ENCODE results near the gene ASPRV1.
"Not testable (repeated sequence)": the region's sequence is repeated elsewhere in the genome, so short reads cannot be mapped to it uniquely, and the experiment has no call there.

The ASPRV1 gene

DNA sequence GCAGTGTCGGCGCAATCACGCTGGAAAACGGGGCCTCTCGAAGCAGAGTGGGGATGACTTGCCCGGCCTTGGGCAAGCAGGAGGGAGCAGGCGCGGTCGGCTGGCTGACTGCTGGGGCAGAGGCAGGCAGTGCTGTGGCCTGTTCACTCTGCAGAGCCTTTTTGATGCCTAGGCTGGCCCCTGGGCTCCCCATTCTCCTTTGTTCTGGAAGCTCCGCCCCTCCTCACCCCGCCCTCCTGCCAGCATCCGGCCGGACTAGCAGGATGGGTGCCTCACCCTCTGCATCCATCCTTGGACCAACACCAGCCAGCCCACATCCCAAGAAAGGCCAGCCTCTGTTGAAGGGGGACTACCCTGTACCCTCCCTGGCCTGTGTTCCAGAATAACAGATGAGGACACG lies at the start of gene ASPRV1:
Gene ASPRV1 (minus strand): TSS at position 136 of the 400 bp plus-strand sequence. CDS start 195 bp downstream, outside the sequence.
- no peak for DNase-seq (ENCODE audit: low read depth)

DNA sequence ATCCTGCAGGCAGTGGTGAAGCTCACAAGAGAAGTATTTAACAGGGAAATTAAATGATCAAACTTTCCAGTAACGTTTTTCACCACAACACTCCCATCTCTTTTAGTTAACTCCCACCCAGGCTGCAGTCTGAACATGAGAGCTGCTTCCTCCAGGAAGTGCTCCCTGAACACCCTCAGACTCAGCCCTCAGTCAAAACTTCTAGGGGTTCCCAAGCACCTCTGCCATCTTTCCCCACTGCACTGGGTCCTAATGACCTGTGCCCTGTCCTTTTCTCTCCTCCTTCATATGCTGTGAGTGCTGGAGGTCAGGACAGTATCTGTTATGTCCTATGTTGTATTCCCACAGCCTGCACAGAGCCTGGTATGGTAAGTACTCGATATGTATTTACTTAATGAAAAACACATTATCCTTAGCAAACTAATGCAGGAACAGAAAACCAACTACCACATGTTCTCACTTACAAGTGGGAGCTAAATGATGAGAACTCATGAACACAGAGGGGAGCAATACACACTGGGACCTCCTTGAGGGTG lies 49.2 kb upstream of the ASPRV1 start:
- no peak for DNase-seq (ENCODE audit: low read depth)

DNA sequence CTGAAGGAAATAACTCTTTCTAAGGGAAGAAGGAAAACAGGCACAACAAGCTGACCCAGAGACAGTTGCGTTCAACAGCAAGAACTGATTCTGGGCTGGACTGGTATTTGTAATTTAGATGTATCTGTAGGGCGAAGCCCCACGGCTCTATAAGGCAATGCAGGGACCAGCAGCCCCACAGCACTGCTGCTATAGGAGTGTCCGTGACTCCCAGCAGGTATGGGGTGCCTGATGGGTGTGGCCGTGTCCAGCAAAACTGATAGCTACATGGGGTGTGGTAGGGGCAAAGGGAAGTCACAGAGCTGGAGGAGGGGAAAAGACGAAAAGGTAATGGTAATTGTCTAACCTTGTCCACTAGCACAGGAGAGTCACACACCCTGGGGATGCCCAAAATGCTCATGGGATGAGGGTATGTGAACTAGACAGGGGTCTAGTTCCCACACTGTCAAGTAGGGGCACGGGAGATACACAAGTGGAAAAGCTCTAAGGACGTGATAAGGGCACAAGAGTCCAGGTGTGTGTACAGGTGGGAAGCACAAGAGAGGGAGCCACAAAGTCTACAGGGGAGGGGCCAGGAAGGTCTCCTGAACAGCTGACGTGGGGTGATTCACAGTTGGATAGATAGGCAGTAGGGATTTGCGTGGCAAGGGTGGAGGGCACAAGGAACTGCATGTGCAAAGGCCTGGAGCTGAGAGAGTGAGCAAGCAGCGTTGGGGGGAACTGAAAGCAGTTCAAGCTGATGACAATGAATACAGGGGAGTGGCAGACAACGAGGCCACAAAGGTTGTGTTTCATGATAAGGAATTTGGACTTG lies 48.5 kb upstream of the ASPRV1 start:
- DNase-seq (ENCODE audit: low read depth): no peak

DNA sequence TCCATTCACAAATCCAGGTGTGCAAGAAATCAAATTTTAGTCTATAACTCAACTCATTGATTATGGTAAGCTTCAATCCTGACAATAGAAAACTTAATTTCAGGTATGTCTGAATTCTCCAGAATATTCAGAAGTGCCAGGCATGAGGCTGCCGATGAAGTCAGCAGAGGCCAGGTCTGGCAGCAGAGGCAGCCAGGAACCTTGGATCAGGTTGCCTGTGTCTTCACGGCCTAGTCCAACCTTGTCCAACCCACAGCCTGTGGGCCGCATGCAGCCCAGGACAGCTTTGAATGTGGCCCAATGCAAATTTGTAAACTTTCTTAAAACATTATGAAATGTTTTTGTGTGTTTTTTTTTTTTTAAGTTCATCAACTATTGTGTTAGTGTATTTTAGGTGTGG lies 46.9 kb upstream of the ASPRV1 start:
- no peak for DNase-seq (ENCODE audit: low read depth)

DNA sequence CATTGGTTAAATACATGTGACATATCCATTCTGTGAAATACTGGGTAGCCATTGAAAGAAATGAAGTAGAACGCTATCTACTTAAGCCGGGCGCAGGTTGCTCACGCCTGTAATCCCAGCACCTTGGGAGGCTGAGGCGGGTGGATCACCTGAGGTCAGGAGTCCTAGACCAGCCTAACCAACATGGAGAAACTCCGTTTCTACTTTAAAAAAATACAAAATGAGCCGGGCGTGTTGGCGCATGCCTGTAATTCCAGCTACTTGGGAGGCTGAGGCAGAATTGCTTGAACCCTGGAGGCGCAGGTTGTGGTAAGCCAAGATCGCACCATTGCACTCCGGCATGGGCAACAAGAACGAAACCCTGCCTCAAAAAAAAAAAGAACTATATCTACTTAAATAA lies 45.7 kb upstream of the ASPRV1 start:
- no peak for DNase-seq (ENCODE audit: low read depth)

DNA sequence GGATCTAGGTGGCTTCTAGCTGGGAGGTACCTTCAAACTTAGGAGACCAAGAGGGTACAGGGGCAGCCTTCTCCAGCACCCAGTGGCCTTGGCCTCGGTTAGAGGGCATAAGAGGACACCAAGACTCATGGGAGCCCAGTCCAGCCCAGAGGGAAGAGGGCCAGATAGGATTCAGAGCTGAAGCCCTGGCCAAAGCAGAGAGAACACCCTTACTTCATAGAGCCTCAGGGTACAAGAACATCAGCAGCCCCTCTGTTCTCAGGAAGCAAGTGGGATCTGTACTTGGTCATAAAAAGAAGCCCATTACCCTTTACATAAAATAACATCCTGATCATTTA lies 45.0 kb upstream of the ASPRV1 start:
- DNase-seq (ENCODE audit: low read depth): no peak

DNA sequence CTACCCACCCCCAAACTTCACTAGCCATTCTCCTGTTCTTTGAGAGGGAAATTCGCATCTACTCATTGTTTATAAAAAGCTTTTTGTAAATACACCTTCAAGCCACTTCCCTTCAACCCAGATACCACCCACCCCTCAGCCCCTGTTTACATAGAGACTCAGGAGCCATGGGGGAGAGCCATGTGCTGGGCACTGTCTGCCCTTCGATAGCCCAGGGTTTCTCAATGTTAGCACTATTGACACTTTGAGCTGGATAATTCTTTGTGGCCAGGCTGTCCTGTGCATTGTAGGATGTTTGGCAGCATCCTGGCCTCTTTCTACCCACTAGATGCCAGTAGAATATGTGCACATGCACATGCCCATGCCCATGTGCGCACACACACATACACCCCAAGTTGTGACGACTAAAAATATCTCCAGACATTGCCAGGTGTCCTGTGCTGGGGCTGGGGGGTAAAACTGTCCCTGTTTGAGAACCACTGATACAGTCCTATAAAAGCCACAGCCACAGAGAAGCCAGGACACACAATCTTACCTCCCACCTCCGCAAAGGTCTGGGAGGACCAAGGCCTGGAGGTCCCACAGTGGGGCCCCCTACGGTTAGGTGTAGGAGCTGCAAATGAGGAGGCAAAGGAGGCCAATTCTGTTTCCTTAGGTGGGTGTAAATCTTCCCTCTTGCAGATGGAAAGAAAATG lies 44.5 kb upstream of the ASPRV1 start:
- DNase-seq (ENCODE audit: low read depth): no peak

DNA sequence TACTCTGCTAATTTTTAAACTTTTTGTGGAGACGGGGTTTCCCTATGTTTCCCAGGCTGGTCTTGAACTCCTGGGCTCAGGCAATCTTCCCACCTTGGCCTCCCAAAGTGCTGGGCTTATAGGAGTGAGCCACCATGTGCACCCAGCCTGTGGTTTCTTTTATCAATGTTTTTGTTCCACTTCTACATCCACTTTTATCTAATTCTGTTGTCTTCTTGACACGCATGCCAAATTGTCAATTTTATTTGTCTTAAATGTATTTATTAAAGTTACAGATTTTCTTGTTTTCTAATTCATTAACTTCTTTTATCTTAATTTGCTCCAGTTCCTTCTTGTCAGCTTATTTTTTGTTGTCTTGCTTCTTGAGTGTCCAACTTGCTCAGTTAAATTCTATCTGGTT lies 43.8 kb upstream of the ASPRV1 start:
- DNase-seq (ENCODE audit: low read depth): no peak

DNA sequence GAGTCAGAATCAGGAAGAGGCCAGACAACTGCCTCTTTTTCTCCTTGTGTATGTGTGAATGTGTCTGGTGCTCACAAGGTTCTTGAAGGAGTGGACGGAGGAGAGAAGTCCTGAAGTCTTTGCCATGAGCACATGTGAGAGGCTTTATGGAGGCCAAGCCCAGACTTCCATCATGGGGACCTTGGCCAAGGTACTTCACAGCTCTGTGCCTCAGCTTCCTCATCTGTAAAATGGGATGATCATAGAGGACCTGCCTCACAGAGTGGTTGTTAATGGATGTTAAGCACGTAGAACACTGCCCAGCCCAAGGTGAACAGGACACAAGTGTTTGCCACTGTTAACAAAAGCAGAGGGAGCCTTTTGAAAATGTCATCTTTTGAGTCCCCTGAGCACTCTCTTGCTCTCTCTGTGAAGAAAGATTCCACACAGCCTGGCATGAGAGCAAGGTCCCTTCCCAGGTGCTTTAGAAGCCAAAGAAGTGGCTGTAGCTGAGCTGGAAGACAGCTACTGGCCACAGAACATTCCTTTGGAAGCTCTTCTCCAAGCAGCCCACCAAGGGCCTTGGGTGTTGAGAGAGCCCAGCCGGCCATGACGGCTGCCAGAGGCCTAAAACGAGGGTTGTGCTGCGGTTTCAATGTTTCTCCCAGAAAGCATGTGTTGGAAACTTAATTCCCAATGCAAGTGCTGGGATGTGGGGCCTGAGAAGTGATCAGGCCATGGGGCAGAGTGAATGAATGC lies 41.8 kb upstream of the ASPRV1 start:
- no peak for DNase-seq (ENCODE audit: low read depth)

DNA sequence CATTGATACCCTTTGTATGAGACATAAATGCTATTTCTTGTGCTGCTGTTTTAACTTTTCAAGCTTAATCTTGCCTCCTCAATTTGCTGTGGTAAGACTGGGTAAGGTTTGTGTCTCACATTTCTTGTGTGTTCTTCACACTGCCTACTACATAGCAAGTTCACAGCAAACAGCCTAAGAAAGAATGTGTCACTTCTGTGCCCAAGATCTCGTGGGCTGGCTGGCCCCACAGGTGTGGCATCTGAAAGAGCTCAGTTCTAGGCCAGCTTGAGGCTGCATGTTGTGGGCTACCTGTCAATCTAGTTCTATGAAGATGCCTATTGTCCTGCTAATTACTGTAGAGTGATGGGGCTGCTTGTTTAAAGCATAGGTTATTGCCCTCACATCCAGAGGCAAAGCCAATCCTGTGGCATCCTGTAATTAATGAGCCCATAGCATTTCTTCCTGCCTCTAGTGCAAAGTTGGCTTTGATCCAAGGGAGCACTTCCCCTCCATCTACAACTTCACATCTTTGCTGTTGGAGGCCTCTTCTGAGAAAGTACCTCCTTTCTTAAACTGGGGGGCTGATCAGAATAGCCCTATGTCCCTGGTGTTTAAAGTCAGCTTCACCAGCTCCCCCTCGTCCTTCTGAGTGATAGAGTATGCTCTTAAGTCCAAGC lies 40.9 kb upstream of the ASPRV1 start:
- no peak for DNase-seq (ENCODE audit: low read depth)

DNA sequence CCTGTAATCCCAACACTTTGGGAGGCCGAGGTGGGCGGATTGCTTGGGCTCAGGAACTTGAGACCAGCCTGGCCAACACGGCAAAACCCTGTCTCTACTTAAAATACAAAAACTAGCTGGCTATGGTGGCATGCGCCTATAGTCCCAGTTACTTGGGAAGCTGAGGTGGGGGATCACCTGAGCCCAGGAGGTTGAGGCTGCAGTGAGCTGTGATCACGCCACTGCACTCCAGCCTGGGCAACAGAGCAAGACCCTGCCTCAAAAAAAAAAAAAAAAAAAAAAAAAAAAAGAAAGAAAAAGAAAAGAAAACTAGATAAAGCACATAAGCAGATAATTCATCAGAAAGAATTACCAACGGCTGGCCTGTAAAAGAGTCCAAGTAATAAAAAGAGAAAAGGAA lies 39.1 kb upstream of the ASPRV1 start:
- not testable (repeated sequence) for DNase-seq (ENCODE audit: low read depth)

DNA sequence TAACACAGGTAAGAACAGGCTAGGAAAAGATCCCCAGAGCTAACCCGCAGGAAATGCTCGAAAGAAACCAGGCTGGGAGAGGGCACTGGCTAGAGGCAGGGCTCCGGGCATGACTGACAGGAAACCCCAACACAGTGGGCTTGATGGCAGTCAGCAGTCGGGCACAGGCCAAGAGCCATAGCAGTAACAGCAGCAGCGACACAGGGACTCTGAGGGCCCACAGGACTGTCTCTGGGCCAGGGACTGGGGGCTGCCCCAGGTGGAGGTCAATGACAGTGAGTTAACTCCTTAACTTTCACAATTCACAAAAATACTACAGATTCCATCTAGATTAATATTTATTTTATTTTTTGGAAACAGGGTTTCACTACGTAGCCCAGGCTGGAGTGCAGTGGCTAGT lies 37.3 kb upstream of the ASPRV1 start:
- DNase-seq (ENCODE audit: low read depth): no peak

DNA sequence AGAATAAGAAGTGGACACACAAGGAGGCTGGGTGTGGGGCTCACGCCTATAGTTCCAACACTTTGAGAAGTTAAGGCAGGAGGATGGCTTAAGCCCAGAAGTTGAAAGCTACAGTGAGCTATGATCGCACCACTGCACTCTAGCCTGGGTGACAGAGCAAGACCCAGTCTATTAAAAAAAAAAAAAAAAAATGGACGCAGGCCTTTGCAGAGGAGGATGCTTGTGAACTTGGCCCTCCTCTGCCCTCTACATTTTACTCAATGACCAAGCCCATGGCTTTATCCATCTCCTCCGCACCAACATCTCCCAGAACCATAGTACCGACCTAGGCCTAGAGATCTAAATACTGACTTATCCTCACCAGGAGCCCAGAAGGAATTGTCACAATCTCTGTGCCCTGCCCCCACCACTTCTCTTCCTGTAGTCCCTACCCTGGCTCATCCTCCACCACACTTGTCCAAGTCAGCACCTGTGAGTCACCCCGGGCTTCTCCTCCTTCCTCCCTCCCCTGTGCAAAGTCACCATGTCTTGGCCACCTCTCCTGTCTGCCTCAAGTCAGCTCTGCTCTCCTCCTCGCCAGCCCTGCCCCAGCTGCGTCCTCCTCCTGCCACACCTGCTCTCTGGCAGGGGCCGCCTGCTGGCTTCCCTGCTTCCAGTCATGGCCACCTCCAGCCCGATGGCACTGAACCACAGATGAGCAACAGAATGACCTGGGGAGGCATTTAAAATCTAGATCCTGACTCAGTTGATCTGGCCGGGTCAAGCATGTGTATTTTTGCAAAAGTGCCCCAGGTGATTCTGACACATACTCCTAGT lies 35.8 kb upstream of the ASPRV1 start:
- no peak for DNase-seq (ENCODE audit: low read depth)

DNA sequence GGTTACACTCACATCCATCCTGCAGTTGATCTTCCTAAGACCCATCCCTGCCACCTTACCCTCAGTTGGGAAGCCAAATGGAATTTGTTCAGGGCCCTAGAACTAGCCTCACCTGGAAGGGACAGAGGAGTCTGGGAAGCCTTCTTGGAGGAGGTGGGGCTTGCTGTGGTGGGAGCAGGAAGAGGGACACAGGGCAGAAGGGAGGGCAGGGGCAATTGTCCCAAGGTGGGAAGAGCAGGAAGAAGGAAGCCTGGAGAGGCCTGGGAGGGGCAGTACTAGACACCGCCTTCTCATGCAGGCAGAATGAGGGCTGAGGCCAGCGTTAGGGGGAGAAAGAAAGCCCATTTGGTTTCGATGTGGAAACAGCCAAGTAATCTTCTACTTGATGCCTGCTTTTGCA lies 34.1 kb upstream of the ASPRV1 start:
- no peak for DNase-seq (ENCODE audit: low read depth)

DNA sequence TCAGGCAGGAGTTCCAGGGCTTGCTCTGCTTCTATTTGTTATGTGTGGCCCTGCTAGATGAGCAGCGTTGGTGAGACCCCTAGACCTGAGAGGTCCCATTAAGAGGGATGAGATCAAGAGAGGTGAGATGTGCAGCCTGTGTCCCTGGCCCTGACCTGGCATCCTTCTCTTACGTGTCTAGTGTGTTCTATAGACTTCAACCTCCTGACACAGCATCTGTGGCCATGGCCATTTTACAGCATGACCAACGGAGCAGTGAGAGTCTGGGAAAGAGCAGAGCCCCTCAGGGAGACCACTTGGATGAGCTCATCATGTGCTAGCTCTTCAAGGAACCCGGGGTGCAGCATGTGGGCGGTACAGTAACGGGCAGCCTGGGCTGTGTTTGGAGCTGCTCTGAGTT lies 32.7 kb upstream of the ASPRV1 start:
- no peak for DNase-seq (ENCODE audit: low read depth)

DNA sequence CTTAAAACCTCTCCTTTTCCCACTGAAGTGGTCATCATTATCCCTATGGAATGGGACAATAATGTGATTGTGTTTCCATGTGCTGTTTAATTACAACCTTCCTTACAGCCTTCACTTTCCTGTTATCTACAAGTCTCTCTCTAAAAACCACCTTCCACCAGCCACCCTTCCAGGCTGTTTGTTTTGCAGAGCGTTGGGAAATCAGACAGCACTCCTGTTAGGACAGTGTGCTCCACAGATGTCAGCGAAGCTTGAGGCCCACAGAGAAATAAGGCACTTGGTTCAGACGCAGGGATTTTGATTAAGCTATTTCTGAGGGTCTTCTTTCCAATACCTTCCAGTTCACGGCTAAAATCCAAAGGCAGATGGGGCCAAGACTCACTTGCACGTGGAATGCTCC lies 32.3 kb upstream of the ASPRV1 start:
- DNase-seq (ENCODE audit: low read depth): no peak

DNA sequence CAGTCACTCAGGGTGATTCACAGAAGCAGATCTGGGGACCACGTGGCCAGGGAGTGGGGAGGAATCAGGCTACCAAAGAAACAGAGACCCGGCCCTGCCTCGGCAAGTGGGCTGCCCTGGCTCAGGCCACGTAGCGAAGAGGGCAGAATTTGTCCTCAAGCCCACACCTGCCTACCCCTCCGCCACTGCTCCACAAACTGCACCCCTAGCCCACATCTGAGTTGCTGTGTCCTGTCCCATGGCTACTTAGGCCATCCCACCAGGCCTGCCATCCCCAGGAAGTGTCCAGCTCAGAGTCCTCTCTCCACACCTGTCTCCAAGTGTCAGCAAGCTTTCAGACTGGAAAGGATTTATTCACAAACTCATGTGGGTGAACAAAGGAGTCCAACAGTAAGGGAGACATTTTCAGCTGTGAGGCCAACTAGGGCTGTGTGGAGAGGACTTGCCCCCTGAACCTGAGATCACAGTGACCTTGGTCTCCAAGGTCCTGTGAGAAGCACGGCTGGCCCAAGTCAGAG lies 31.7 kb upstream of the ASPRV1 start:
- no peak for DNase-seq (ENCODE audit: low read depth)

DNA sequence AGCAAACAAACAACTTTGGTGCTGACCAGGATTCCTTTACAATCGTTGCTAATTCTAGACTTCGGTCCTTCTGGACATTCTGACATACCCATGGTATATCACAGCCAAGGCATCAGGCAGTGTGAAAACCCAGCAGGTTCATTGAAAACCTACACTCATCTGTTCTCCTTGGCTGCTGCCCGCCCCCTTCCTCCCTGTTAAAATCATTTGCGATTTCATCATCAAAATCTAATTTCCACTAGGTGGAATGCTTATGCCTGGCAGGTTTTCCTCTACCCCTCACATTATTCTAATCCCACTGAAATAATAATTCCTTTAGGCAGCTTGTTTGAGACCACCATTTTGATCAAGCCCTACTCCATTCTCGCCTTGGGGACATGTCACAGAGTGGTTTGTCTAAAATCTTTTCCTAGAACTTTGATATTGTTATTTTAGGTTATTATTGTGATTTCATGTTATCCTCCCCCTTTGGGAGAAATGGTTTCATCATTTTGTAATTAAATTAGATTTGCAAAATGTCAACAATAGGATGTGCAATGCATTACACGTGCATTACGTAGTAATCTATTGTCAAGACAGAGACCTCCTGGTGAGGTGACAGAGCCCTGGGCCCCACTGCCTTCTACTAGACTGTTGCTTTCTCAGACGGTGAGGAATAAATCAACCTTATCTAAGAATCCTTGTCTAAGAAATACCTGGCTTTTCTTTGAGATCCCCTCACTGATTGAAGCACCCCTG lies 31.0 kb upstream of the ASPRV1 start:
- no peak for DNase-seq (ENCODE audit: low read depth)

DNA sequence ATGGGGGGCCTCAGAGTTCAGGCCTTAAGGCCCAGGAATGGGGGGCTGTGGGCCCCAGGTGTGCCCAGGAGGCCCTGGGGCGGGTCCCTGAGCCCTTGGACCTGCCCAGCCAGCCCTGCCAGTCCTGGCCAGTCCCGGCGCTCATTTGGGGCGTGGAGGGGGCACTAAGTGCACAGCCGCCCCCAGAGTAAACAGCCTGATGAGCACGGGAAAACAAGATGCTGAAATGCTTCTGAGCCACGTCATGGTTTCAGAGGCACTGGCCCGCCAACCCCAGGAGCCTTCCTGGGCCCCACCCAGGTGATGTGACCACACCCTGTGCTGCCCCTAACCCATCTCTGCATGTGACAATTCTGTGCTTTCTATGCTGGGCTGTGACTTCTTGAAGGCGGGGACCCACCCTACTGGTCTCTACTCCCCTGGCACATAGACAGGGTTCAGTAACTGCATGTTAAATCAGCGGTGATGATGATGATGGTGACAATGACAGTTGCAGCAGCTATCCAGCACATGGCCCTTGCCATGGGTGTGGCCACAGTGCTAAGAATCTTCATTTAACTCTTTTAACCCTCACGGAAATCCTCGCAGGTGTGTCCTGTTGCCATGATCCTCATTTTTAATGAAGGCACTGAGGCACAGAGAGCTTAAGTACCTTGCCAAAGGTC lies 28.1 kb upstream of the ASPRV1 start:
- no peak for DNase-seq (ENCODE audit: low read depth)

DNA sequence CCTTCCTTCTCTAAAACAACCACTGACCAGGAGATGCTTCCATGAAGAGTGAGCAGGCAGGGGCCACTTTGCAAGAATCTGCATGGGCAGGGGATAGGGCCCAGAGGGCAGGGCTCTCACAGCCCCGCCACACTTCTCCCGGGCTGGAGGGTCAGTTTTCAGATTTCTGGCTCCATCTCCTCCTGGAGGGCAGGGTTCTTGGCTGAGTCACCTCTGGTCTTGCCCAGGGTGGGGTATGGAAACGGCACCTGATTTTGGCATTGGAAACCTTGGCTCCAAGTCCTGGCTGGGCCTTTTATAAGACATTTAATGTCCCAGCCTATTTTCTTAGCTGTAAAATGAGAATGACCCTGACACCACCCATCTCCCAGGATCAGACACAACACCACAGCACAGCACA lies 27.6 kb upstream of the ASPRV1 start:
- no peak for DNase-seq (ENCODE audit: low read depth)
